Tibial artery (tissue), 4 donors: ENCODE results near the gene RXYLT1.

Experiments
- DNase-seq, 2 donors: peaks; one replicate each; pipeline ENCODE4 v3.0.0-alpha.2; 2019
- H3K27ac ChIP-seq, 2 donors: fragments of 200-600 bp; sonication (generic) in 1 of 2; 1 replicate in 1 of 2; 2 replicates in 1 of 2; pipeline ENCODE4 v1.5.1; 2018 to 2019; ENCODE audit warnings: mild to moderate bottlenecking in 1 of 2
- H3K27me3 ChIP-seq, 2 donors: fragments of 200-600 bp; sonication (generic) in 1 of 2; one replicate each; pipeline versions ENCODE4 v1.5.1 to v1.6.0; 2016 to 2019
- H3K36me3 ChIP-seq, 3 donors: fragments of 200-600 bp; sonication (generic) in 2 of 3; one replicate each; pipeline ENCODE4 v1.5.1; 2016 to 2019; ENCODE audit warnings: mild to moderate bottlenecking in 2 of 3
- H3K4me1 ChIP-seq, 4 donors: fragments of 200-600 bp; sonication (generic) in 2 of 4; 1 replicate in 3 of 4; 2 replicates in 1 of 4; pipeline ENCODE4 v1.5.1; 2016 to 2019
- H3K4me3 ChIP-seq, 2 donors: fragments of 200-600 bp; sonication (generic) in 1 of 2; 1 replicate in 1 of 2; 2 replicates in 1 of 2; pipeline ENCODE4 v1.5.1; 2018 to 2019; ENCODE audit warnings: mild to moderate bottlenecking in 2 of 2
- H3K9me3 ChIP-seq, 3 donors: fragments of 200-600 bp; sonication (generic) in 1 of 3; one replicate each; pipeline ENCODE4 v1.5.1; 2016 to 2019
- CTCF ChIP-seq, 2 experiments: fragments of 200-600 bp in 1 of 2; fragments of 450-650 bp in 1 of 2; IDR thresholded peaks; one replicate each; pipeline ENCODE4 v1.5.1; 2017 to 2019; ENCODE audit warnings: antibody characterized with exemption in 2 of 2, mild to moderate bottlenecking in 1 of 2, moderate library complexity in 1 of 2
- intact Hi-C: fragments of 100-400 bp; cut with DNase I; formaldehyde crosslinking; loops from one replicate; pipeline ENCODE4 v1.15.0; 2023; ENCODE audit warnings: low total_unique reads

RXYLT1 gene

GRCh38 chr12:63795032-63795687 is 15.5 kb downstream of the RXYLT1 start:
- H3K27ac ChIP-seq: no peak overlapping the region
- peaks cover 5 to 18% (median 9%) of the 10 kb centered on the region in 3 donors for H3K36me3 ChIP-seq
- TF ChIP-seq CTCF (IDR thresholded peaks at IDR 0.05): no peak
- DNase-seq: no peak
- H3K4me3 ChIP-seq: no peak overlapping the region
- no peaks in the 10 kb centered on the region for H3K9me3 ChIP-seq
- no peaks in the 10 kb centered on the region for H3K27me3 ChIP-seq
- intact Hi-C loops: no loop called here
- no peaks in the 10 kb centered on the region for H3K4me1 ChIP-seq

- TF ChIP-seq CTCF (IDR thresholded peaks at IDR 0.05): no peak
- Histone ChIP-seq H3K4me1 (no peaks in the 10 kb centered on the region), H3K4me3 (no peak overlapping the region), H3K27me3 (no peaks in the 10 kb centered on the region), H3K36me3 (peaks cover 0 to 10% (median under 1%) of the 10 kb centered on the region in 3 donors), H3K27ac (no peak overlapping the region), H3K9me3 (no peaks in the 10 kb centered on the region)
- intact Hi-C loops: no loop called here
- DNase-seq: no peak
Measured at GRCh38 chr12:63795944-63796343, 16.2 kb downstream of the RXYLT1 start.

GRCh38 chr12:63802012-63802608 is 22.4 kb downstream of the RXYLT1 start:
- Histone ChIP-seq H3K4me1 (no peaks in the 10 kb centered on the region), H3K36me3 (peaks cover 4 to 19% (median 19%) of the 10 kb centered on the region in 3 donors), H3K27me3 (no peaks in the 10 kb centered on the region), H3K27ac (no peak overlapping the region), H3K4me3 (no peak overlapping the region), H3K9me3 (no peaks in the 10 kb centered on the region)
- DNase-seq: no peak
- peak; percentile 67 to 70 for TF ChIP-seq CTCF (IDR thresholded peaks at IDR 0.05)
- intact Hi-C loops: loop anchor here (5.0 to 10.0 kb wide), 2 partner anchors 127 to 700 kb away; no protein-coding TSS in a partner anchor

GRCh38 chr12:63804746-63805145 is 25.0 kb downstream of the RXYLT1 start:
- H3K27me3 ChIP-seq: no peaks in the 10 kb centered on the region
- peaks cover 4 to 39% (median 31%) of the 10 kb centered on the region in 3 donors for H3K36me3 ChIP-seq
- no peak overlapping the region for H3K4me3 ChIP-seq
- intact Hi-C loops: loop anchor here (5.0 to 10.0 kb wide), 2 partner anchors 130 to 702 kb away; no protein-coding TSS in a partner anchor
- TF ChIP-seq CTCF (IDR thresholded peaks at IDR 0.05): no peak
- no peaks in the 10 kb centered on the region for H3K4me1 ChIP-seq
- no peak overlapping the region for H3K27ac ChIP-seq
- no peak for DNase-seq
- H3K9me3 ChIP-seq: no peaks in the 10 kb centered on the region

GRCh38 chr12:63805704-63806672 is 26.3 kb downstream of the RXYLT1 start:
- intact Hi-C loops: loop anchor here (10.0 kb wide), 1 partner anchor 131 kb away; no protein-coding TSS in a partner anchor
- H3K9me3 ChIP-seq: no peaks in the 10 kb centered on the region
- peaks cover 4 to 39% (median 31%) of the 10 kb centered on the region in 3 donors for H3K36me3 ChIP-seq
- no peaks in the 10 kb centered on the region for H3K4me1 ChIP-seq
- H3K27me3 ChIP-seq: no peaks in the 10 kb centered on the region
- H3K4me3 ChIP-seq: no peak overlapping the region
- no peak overlapping the region for H3K27ac ChIP-seq
- no peak for TF ChIP-seq CTCF (IDR thresholded peaks at IDR 0.05)
- no peak for DNase-seq
